HTERT RPE-1 (cell line): Measurements from ENCODE around the gene ISLR.

Source experiments
- in situ Hi-C: fragments of 300-500 bp; cut with MboI; formaldehyde crosslinking; loops from 4 replicates; pipeline ENCODE4 v1.14.3; 2020; ENCODE audit warnings: low sequenced_read_pairs

Gene ISLR

DNA sequence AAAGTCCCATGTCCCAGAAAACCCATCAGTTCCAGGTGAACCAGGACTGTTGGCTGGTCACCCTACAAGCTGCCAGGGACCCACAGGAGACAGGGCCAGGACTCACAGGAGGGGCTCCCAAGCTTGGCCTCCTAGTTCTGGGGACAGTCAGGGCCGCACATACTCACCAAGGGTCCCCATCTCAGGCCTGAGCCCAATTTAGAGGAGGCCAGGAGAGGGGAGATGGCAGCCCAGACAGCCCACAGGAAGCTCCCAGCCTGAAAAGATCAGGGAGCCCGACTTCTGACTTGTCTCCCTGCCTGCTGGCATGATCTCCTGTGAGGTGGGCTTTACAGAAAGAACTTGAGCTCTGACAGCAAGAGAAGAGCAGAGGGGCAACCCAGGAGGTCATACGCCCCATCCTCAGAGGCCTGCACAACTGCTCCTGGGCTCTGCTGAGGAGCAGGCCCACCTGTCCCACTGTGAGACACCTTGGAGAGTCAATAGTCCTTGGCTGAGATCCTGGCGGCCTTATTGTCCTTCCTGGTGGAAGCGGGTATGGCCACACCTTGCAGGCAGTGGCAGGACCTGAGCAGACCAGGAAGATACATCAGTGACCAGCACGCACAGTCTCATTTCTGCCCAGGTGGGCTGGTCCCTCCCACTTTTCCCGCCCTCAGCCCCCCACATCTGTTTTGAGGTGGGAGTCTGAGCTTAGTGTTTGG is 2.5 kb upstream of the ISLR start:
- in situ Hi-C loops = no loop called here

DNA sequence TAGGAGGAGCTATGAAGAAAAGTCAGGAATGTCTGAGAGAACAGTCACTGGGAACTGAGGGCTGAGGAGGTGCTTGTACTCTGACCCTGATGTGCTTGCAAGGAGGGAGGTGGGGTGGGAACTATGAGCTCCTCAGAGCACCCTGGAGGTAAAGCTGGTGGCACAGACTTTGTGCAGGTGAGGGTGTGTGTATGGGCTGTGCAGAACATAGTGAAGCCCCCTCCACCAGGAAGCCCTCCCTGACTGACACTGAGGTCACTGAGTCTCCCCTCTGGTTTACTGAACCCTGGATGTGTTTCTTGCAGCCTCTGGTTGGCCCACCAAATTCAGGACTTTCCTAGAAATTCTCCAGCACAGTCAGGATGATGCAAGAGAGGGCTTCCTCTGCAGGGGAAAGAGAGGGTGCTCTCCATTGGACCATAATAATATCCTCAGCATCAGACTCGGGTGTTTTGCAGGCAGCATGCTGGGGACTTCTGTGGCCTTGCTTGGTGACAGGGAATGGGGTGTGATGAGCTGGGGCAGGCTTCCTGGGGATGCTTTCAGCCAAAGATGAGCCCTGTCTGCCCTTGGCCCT is 1.5 kb upstream of the ISLR start:
- in situ Hi-C loops = no loop called here

DNA sequence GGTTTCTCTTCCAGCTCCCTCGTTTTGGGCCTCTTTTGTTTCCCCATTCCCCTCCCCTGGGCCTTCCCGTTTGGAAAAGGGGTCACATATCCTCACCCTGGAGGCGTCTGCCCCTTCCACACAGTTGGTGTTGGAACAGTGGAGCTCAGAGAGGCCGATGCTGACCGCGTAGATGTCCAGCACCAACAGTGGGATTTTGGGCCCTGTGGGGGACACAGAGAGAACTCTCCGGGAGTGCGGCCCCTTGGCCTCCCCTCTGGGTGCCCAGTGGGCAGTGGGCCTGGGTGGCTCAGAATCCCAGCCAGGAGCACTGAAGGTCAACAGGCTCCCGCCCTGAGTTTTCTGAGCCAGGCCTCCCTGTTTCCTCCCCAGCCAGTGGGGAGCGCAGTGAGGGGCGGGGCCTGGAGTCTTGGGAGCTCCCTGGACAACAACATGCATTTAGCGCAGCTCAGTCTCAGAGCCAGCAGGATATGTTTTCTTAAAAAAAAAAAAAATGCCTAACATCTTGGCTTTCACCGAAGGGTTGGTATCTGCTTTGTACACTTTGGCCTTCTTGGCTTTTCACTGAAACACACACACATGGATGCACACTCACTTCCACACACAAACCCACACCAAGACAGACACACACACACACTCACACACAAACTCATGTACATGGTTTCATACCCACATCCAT is 670 bp upstream of the ISLR start:
- in situ Hi-C loops = no loop called here

DNA sequence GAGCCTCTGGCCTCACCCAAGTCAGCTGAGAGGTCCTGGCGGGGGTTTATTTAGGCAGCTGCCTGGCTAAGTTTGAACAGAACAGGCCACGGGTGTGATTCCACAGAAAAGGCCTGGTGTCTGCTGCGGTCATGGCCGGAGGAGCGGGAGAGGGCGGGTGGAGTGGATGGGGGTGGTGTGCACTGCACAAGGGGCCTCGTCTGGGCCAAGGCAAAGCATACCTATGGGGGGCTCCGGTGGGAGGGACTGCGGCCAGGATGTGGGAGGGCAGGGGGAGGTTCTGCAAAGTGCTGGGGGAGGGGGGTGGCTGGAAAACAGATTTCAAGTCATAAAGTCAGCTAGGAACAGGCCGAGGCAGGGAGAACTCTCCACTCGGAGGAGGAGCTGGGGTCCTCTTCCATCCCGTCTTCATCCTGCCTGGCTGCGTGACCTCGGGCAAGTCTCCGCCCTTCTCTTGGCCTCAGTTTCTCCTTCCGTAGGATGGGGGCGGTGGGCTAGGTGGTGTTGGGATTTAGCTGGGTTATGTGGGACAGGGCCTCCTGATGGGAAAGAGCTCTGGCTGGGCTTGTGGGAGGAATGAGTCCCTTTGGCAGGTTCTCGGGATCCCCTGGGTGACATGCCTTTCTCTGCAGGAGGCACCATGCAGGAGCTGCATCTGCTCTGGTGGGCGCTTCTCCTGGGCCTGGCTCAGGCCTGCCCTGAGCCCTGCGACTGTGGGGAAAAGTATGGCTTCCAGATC is 878 bp downstream of the ISLR start:
- in situ Hi-C loops = no loop called here

DNA sequence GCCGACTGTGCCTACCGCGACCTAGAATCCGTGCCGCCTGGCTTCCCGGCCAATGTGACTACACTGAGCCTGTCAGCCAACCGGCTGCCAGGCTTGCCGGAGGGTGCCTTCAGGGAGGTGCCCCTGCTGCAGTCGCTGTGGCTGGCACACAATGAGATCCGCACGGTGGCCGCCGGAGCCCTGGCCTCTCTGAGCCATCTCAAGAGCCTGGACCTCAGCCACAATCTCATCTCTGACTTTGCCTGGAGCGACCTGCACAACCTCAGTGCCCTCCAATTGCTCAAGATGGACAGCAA is 1.4 kb downstream of the ISLR start:
- in situ Hi-C loops = no loop called here

DNA sequence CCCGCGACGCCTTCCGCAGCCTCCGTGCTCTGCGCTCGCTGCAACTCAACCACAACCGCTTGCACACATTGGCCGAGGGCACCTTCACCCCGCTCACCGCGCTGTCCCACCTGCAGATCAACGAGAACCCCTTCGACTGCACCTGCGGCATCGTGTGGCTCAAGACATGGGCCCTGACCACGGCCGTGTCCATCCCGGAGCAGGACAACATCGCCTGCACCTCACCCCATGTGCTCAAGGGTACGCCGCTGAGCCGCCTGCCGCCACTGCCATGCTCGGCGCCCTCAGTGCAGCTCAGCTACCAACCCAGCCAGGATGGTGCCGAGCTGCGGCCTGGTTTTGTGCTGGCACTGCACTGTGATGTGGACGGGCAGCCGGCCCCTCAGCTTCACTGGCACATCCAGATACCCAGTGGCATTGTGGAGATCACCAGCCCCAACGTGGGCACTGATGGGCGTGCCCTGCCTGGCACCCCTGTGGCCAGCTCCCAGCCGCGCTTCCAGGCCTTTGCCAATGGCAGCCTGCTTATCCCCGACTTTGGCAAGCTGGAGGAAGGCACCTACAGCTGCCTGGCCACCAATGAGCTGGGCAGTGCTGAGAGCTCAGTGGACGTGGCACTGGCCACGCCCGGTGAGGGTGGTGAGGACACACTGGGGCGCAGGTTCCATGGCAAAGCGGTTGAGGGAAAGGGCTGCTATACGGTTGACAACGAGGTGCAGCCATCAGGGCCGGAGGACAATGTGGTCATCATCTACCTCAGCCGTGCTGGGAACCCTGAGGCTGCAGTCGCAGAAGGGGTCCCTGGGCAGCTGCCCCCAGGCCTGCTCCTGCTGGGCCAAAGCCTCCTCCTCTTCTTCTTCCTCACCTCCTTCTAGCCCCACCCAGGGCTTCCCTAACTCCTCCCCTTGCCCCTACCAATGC is 2.0 kb downstream of the ISLR start:
- in situ Hi-C loops = no loop called here

DNA sequence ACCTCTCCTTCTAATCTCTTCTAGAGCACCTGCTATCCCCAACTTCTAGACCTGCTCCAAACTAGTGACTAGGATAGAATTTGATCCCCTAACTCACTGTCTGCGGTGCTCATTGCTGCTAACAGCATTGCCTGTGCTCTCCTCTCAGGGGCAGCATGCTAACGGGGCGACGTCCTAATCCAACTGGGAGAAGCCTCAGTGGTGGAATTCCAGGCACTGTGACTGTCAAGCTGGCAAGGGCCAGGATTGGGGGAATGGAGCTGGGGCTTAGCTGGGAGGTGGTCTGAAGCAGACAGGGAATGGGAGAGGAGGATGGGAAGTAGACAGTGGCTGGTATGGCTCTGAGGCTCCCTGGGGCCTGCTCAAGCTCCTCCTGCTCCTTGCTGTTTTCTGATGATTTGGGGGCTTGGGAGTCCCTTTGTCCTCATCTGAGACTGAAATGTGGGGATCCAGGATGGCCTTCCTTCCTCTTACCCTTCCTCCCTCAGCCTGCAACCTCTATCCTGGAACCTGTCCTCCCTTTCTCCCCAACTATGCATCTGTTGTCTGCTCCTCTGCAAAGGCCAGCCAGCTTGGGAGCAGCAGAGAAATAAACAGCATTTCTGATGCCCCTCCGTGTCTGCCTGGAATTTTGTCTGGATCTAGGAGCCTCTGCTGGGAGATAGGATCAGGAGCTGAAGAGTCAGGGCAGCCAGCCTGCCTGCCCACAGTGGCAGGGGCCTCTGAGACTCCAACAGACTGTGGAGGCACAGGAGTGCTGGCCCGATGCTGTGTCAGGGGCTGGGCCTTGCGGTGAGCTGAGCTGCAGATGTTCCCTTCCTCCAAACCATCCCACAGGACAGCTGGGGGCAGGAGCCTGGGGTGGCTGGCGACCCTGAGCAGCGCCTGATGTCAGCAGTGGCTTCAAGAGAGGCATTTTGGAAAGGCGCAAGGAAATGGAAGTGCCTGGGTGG is 3.0 kb downstream of the ISLR start:
- in situ Hi-C loops = no loop called here

DNA sequence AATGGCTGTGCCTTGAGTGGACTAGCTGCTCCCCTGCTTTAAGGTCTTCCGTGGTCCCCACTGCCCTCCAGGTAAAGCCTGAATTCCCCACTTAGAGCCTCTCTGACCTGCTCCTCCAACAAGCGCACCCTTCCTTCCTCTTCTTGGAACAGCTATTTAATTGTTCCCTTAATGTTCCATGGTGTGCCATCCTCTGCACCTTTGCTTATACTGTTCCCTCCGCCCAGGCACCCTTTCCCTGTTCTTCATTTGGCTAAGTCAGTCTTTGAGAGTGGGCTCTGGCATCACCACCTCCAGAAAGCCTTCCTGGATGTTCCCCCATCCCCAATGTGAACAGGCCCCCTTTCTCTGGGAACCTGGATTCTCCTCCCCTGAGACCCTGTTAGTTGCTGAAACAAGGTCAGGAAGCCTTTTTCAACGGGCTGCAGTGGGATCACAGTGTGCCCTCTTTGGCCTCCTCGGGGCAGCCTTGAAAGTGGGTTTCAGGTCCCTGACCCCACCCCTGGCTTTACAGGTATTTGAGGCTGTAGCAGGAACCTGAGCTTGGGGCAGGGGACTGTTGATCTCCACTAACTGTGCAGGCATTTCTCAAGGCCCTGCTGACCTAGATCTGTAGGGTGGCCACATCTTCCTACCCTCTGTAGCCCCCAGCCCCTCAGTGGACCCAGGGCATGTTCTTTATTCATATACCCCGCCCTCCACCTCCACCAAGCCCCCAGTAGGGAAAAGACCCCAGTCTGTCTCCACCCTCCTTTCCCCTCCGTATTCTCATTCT is 5.0 kb downstream of the ISLR start:
- in situ Hi-C loops = no loop called here

DNA sequence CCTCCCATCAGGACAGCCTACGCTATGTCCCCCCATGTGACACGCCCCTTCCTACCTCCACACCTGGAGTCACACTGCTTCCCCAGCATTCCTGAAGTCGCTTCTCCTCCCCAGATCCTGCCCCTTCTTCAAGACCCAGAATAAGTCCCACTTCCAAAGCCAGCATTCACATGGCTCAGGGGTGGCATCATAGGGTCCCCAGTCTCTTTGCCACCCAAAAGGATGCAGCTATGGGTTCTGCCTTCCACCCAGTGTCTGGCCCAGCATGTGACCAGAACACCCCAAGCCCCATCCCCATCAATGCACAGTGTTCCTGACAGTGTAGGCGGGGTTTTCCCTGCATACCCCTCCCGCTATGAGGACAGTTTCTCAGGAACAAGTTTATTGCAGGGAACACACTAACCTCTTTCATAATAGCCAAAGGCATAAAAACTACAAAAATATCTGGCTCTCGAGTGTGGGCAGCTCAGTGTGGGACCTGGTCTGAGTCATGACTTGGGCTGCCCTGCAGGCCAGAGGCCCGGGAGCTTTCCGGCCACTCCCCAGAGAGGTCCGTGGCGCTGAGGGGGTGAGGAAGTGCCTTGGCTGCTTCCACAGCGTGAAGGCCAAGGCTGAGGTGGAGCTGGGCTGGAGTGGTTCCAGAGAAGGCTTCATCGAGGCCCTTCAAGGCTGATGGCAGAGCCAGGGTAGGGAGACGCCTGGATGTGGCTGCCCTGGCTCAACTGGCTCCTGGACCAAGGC is 5.8 kb downstream of the ISLR start:
- in situ Hi-C loops = no loop called here

DNA sequence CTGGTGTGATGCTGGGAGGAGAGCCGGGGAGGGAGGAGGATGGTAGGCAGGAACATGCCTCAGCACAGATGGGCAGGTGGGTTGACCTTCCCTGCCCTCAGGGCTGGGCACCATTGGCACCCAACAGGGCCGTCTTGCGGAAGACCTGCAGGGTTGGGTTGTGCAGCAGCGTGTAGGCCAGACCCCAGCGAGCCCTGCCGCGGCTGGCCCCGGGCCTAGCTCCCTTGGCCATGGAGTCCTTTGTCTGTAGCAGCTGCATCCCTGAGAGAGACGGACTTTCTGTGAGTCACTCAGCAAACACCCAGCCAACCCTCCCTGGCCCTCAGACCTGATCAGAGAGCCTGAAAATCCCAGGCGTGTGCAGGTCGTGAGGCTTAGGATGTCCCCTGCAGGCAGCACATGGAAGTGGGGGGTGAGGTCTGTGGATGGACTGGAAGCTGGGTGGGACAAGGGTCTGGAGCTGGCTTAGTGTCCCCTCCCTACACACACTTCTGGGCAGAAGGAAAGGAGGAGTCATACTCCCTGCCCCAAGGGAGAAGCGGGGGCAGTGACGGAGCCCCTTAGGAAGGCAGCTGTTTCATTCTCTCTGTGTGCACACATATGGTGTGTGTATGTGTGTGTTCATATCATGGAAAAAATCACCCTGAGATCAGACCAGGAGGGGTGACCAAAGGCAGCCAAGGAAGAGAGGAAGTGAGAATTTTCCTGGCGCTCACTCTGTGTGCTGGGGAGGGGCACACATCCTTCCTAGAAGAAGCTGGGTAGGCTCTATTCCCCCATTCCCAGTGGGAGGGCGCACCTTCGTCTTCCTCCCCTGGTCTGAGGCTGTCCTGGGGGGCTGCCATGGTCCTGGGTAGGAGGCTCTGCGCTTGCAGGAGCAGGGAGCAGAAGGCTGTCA is 6.7 kb downstream of the ISLR start:
- in situ Hi-C loops = no loop called here

DNA sequence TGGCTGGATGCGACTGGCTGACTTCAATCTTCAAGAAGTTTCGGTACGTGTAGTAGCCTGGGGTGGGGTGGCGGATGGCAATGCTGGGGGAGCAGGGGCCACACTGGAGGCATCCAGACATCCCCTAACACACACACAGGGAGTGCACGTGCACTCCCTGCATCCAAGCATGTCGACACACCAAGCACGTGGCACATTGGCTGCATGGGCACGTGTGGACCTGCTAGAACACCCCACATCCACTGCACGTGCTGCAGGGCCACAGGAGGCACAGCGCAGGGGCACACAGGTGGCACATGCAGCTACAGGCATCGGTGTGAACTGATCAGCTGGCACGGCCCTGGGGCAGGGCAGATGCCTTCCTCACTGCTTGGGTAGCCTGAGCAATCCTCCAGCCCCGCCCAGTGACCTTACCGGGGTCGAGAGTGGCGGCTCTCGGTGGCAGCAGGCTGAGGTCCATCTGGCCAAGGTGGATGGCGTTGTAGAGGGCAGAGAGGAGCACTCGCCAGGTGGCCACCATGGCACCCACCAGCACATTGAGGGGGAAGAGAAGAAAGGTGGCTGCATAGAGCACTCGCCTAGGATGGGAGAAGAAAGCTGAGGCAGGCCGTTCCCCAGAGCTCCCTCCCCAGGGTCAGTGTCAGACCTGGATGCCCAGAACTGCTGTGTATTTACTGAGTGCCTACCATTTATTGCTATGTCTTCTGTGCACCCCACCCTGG is 7.5 kb downstream of the ISLR start:
- in situ Hi-C loops = no loop called here

DNA sequence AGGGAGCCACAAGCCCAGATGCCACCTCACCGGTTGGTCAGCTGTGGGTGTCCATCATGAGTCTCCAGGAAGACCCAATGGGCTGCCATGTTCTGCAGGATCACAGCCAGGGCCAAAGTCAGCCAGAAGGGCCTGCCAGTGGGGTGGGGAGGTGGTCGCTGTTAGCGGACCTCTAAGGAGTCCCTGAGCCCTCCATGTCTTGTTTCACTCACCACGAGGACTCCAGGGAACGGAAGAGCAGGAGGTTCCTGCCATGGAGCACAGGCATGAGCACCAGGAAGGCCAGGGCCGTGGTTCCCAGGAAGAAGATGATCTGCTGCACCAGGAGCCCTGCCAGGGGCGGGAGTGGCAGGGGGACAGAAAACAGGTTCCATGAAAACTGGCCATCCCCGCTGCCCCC is 8.6 kb downstream of the ISLR start:
- in situ Hi-C loops = no loop called here

DNA sequence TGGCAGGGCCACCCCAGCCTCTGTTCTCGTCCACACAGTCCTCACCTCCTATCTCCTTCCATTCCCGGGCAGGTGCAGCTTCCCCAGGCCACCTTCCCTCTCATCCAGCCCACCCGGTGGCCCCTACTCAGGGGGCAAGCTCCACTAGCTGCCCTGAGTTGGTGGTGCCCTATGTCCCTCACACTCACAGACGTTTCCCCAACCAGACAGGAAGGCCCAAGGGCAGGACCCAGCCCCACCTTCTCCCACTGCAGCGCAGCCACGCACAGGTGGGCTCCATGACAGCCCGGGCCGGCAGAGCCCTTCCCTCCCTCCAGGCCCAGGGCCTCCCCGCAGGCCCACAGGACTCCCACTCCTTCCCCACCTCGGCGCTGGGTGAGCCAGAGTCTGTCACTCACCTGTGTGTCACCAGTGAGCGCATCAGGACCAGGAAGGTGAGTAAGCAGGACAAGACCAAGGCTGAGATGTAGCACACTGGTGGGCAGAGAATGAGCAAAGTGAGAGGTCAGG is 11.1 kb downstream of the ISLR start:
- in situ Hi-C loops = no loop called here

DNA sequence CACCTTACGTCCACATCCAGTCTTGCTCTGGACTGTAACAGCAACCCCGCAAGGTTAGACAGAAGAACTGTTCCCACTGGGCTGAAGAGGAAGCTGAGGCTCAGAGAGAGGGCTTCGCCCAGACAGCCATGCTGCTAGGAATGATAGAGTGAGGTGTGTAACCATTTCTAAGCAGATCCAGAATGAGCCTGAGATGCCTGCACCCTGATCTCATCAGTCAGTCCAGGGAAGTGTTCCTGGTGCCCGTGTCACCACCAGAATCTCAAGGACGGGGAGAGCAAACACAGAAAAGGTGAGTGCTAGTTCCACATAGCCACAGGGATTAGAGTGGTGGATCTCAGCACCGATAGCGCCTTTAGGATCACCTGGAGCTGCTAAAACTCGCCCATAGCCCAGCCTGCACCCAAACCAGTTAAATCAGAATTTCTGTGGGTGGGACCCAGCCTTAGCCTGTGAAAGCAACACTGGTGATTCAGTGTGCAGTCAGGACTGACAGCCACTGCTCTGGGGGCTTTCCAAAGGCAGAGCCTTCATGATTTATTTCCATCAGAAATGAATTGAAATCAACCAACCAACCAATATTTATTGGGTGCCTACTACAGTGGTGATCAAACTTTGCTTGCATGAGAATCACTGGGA is 12.3 kb downstream of the ISLR start:
- in situ Hi-C loops = no loop called here

DNA sequence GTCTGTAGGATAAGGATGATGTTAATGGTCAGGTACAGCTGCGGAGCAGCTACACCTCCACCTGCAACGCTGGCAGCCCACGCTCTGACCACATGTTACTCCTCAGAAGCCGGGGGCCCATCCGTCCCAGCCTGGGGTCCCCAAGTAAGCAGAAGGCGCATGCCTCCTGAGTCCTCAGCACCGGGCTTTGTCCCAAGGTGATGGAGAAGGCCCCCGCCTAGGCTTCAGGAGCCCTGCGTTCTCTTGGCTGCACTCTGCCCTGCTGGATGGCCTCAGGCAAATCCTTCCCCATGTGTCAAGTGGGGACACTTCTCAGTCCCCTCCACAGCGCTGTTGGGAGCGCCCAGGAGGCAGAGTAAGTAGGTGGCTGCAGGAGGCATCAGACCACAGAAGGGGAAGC is 14.7 kb downstream of the ISLR start:
- in situ Hi-C loops = no loop called here

DNA sequence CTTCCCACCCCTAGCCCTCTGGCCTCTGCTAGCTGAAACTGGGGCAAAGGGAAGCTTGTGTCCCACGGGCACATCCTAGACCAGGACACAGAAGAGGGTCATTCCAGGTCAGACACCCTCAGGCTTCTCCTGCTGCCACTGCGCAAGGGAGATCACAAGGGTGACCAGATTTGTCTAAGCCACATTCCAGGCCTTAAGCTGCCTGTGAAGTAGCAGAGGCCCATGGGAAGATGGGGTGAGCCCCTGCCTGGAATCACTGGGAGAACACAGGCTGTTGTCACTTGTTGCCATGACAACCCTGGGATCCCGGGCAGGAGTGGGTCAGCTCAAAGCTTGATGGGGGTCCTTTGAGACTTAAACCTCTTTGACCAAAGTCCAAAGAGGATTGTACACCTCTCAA is 18.3 kb downstream of the ISLR start:
- in situ Hi-C loops = no loop called here
